Measurements from ENCODE around the gene NBAS.

The NBAS gene

GRCh38 chr2:15363142-15363541, 198.0 kb downstream of the NBAS start:
- DNase-seq, result no peak
- H3K27ac ChIP-seq (ENCODE audit: insufficient read depth, low read length, poor library complexity, severe bottlenecking), result no peak overlapping the region
- no peak overlapping the region for H3K4me3 ChIP-seq (ENCODE audit: insufficient read depth, low read depth, low read length, poor library complexity, severe bottlenecking)
- H3K36me3 ChIP-seq (ENCODE audit: control insufficient read depth, insufficient read depth, low read length), result peaks cover 4% of the 10 kb centered on the region
- H3K4me1 ChIP-seq (ENCODE audit: control insufficient read depth, insufficient read depth, low read length, poor library complexity, severe bottlenecking), result no peaks in the 10 kb centered on the region
- H3K9me3 ChIP-seq (ENCODE audit: control insufficient read depth, low read length), result no peaks in the 10 kb centered on the region
- no peaks in the 10 kb centered on the region for H3K27me3 ChIP-seq (replicated peaks; ENCODE audit: control insufficient read depth, insufficient read depth, low read length, poor library complexity, severe bottlenecking)

- Histone ChIP-seq H3K9me3 (ENCODE audit: control insufficient read depth, low read length) (no peaks in the 10 kb centered on the region), H3K4me3 (ENCODE audit: insufficient read depth, low read depth, low read length, poor library complexity, severe bottlenecking) (no peak overlapping the region), H3K36me3 (ENCODE audit: control insufficient read depth, insufficient read depth, low read length) (peaks cover 10% of the 10 kb centered on the region), H3K27me3 (replicated peaks; ENCODE audit: control insufficient read depth, insufficient read depth, low read length, poor library complexity, severe bottlenecking) (no peaks in the 10 kb centered on the region), H3K27ac (ENCODE audit: insufficient read depth, low read length, poor library complexity, severe bottlenecking) (no peak overlapping the region), H3K4me1 (ENCODE audit: control insufficient read depth, insufficient read depth, low read length, poor library complexity, severe bottlenecking) (no peaks in the 10 kb centered on the region)
- no peak for DNase-seq
Observed at GRCh38 chr2:15359716-15360531, 201.2 kb downstream of the NBAS start.

- H3K27ac ChIP-seq (ENCODE audit: insufficient read depth, low read length, poor library complexity, severe bottlenecking), result no peak overlapping the region
- H3K27me3 ChIP-seq (replicated peaks; ENCODE audit: control insufficient read depth, insufficient read depth, low read length, poor library complexity, severe bottlenecking), result no peaks in the 10 kb centered on the region
- H3K4me1 ChIP-seq (ENCODE audit: control insufficient read depth, insufficient read depth, low read length, poor library complexity, severe bottlenecking), result no peaks in the 10 kb centered on the region
- peaks cover 19% of the 10 kb centered on the region for H3K36me3 ChIP-seq (ENCODE audit: control insufficient read depth, insufficient read depth, low read length)
- no peaks in the 10 kb centered on the region for H3K9me3 ChIP-seq (ENCODE audit: control insufficient read depth, low read length)
- no peak overlapping the region for H3K4me3 ChIP-seq (ENCODE audit: insufficient read depth, low read depth, low read length, poor library complexity, severe bottlenecking)
- no peak for DNase-seq
Observed at GRCh38 chr2:15357922-15358321, 203.2 kb downstream of the NBAS start.

GRCh38 chr2:15357186-15357585, 203.9 kb downstream of the NBAS start:
- DNase-seq, result no peak
- Histone ChIP-seq H3K9me3 (ENCODE audit: control insufficient read depth, low read length) (no peaks in the 10 kb centered on the region), H3K4me1 (ENCODE audit: control insufficient read depth, insufficient read depth, low read length, poor library complexity, severe bottlenecking) (no peaks in the 10 kb centered on the region), H3K27ac (ENCODE audit: insufficient read depth, low read length, poor library complexity, severe bottlenecking) (no peak overlapping the region), H3K4me3 (ENCODE audit: insufficient read depth, low read depth, low read length, poor library complexity, severe bottlenecking) (no peak overlapping the region), H3K27me3 (replicated peaks; ENCODE audit: control insufficient read depth, insufficient read depth, low read length, poor library complexity, severe bottlenecking) (no peaks in the 10 kb centered on the region), H3K36me3 (ENCODE audit: control insufficient read depth, insufficient read depth, low read length) (peaks cover 27% of the 10 kb centered on the region)

GRCh38 chr2:15355386-15355785, 205.7 kb downstream of the NBAS start:
- peaks cover 35% of the 10 kb centered on the region for H3K36me3 ChIP-seq (ENCODE audit: control insufficient read depth, insufficient read depth, low read length)
- H3K27me3 ChIP-seq (replicated peaks; ENCODE audit: control insufficient read depth, insufficient read depth, low read length, poor library complexity, severe bottlenecking), result no peaks in the 10 kb centered on the region
- no peaks in the 10 kb centered on the region for H3K9me3 ChIP-seq (ENCODE audit: control insufficient read depth, low read length)
- no peak overlapping the region for H3K27ac ChIP-seq (ENCODE audit: insufficient read depth, low read length, poor library complexity, severe bottlenecking)
- no peak for DNase-seq
- no peaks in the 10 kb centered on the region for H3K4me1 ChIP-seq (ENCODE audit: control insufficient read depth, insufficient read depth, low read length, poor library complexity, severe bottlenecking)
- no peak overlapping the region for H3K4me3 ChIP-seq (ENCODE audit: insufficient read depth, low read depth, low read length, poor library complexity, severe bottlenecking)

- Histone ChIP-seq H3K27ac (ENCODE audit: insufficient read depth, low read length, poor library complexity, severe bottlenecking) (no peak overlapping the region), H3K4me1 (ENCODE audit: control insufficient read depth, insufficient read depth, low read length, poor library complexity, severe bottlenecking) (no peaks in the 10 kb centered on the region), H3K9me3 (ENCODE audit: control insufficient read depth, low read length) (no peaks in the 10 kb centered on the region), H3K36me3 (ENCODE audit: control insufficient read depth, insufficient read depth, low read length) (peaks cover 35% of the 10 kb centered on the region), H3K27me3 (replicated peaks; ENCODE audit: control insufficient read depth, insufficient read depth, low read length, poor library complexity, severe bottlenecking) (no peaks in the 10 kb centered on the region), H3K4me3 (ENCODE audit: insufficient read depth, low read depth, low read length, poor library complexity, severe bottlenecking) (no peak overlapping the region)
- DNase-seq, result no peak
Observed at GRCh38 chr2:15354596-15355366, 206.4 kb downstream of the NBAS start.

- DNase-seq, result no peak
- H3K4me1 ChIP-seq (ENCODE audit: control insufficient read depth, insufficient read depth, low read length, poor library complexity, severe bottlenecking), result no peaks in the 10 kb centered on the region
- no peak overlapping the region for H3K27ac ChIP-seq (ENCODE audit: insufficient read depth, low read length, poor library complexity, severe bottlenecking)
- H3K36me3 ChIP-seq (ENCODE audit: control insufficient read depth, insufficient read depth, low read length), result peaks cover 35% of the 10 kb centered on the region
- H3K9me3 ChIP-seq (ENCODE audit: control insufficient read depth, low read length), result no peaks in the 10 kb centered on the region
- no peaks in the 10 kb centered on the region for H3K27me3 ChIP-seq (replicated peaks; ENCODE audit: control insufficient read depth, insufficient read depth, low read length, poor library complexity, severe bottlenecking)
- H3K4me3 ChIP-seq (ENCODE audit: insufficient read depth, low read depth, low read length, poor library complexity, severe bottlenecking), result no peak overlapping the region
Observed at GRCh38 chr2:15352363-15352762, 208.8 kb downstream of the NBAS start.

GRCh38 chr2:15348636-15349035, 212.5 kb downstream of the NBAS start:
- Histone ChIP-seq H3K27me3 (replicated peaks; ENCODE audit: control insufficient read depth, insufficient read depth, low read length, poor library complexity, severe bottlenecking) (no peaks in the 10 kb centered on the region), H3K9me3 (ENCODE audit: control insufficient read depth, low read length) (no peaks in the 10 kb centered on the region), H3K27ac (ENCODE audit: insufficient read depth, low read length, poor library complexity, severe bottlenecking) (no peak overlapping the region), H3K36me3 (ENCODE audit: control insufficient read depth, insufficient read depth, low read length) (peaks cover 23% of the 10 kb centered on the region), H3K4me1 (ENCODE audit: control insufficient read depth, insufficient read depth, low read length, poor library complexity, severe bottlenecking) (no peaks in the 10 kb centered on the region), H3K4me3 (ENCODE audit: insufficient read depth, low read depth, low read length, poor library complexity, severe bottlenecking) (no peak overlapping the region)
- no peak for DNase-seq

- Histone ChIP-seq H3K27ac (ENCODE audit: insufficient read depth, low read length, poor library complexity, severe bottlenecking) (no peak overlapping the region), H3K4me3 (ENCODE audit: insufficient read depth, low read depth, low read length, poor library complexity, severe bottlenecking) (no peak overlapping the region), H3K27me3 (replicated peaks; ENCODE audit: control insufficient read depth, insufficient read depth, low read length, poor library complexity, severe bottlenecking) (no peaks in the 10 kb centered on the region), H3K4me1 (ENCODE audit: control insufficient read depth, insufficient read depth, low read length, poor library complexity, severe bottlenecking) (no peaks in the 10 kb centered on the region), H3K36me3 (ENCODE audit: control insufficient read depth, insufficient read depth, low read length) (peaks cover 17% of the 10 kb centered on the region), H3K9me3 (ENCODE audit: control insufficient read depth, low read length) (no peaks in the 10 kb centered on the region)
- no peak for DNase-seq
Observed at GRCh38 chr2:15348045-15348444, 213.1 kb downstream of the NBAS start.

GRCh38 chr2:15346624-15347023, 214.5 kb downstream of the NBAS start:
- H3K36me3 ChIP-seq (ENCODE audit: control insufficient read depth, insufficient read depth, low read length), result peaks cover 8% of the 10 kb centered on the region
- H3K4me3 ChIP-seq (ENCODE audit: insufficient read depth, low read depth, low read length, poor library complexity, severe bottlenecking), result no peak overlapping the region
- H3K9me3 ChIP-seq (ENCODE audit: control insufficient read depth, low read length), result no peaks in the 10 kb centered on the region
- no peaks in the 10 kb centered on the region for H3K4me1 ChIP-seq (ENCODE audit: control insufficient read depth, insufficient read depth, low read length, poor library complexity, severe bottlenecking)
- no peak for DNase-seq
- H3K27ac ChIP-seq (ENCODE audit: insufficient read depth, low read length, poor library complexity, severe bottlenecking), result no peak overlapping the region
- H3K27me3 ChIP-seq (replicated peaks; ENCODE audit: control insufficient read depth, insufficient read depth, low read length, poor library complexity, severe bottlenecking), result no peaks in the 10 kb centered on the region
